NCI-H748 (cell line): ENCODE measurements around the gene PRRG1.
"Not testable (repeated sequence)": the region's sequence is repeated elsewhere in the genome, so short reads cannot be mapped to it uniquely, and the experiment has no call there.

ENCODE experiments used
- DNase-seq: peaks from one replicate; lab custom pipeline; 2025; ENCODE audit not compliant: unreplicated experiment; lab: John Stamatoyannopoulos, UW

Gene PRRG1

GRCh38 chrX:37349221-37350033, at the start of gene PRRG1:
TSS of gene PRRG1 (plus strand) at chrX:37349364. CDS start at chrX:37406250, 56,886 bp downstream.
- peak; percentile 68 for DNase-seq

- DNase-seq = no peak
Observed at GRCh38 chrX:37302569-37302968, 46.6 kb upstream of the PRRG1 start.

GRCh38 chrX:37305238-37305637, 43.9 kb upstream of the PRRG1 start:
- DNase-seq = not testable (repeated sequence)

- no peak for DNase-seq
Observed at GRCh38 chrX:37314531-37314930, 34.6 kb upstream of the PRRG1 start.

GRCh38 chrX:37315511-37316248, 33.5 kb upstream of the PRRG1 start:
- DNase-seq = no peak

GRCh38 chrX:37320541-37321203, 28.5 kb upstream of the PRRG1 start:
- no peak for DNase-seq

GRCh38 chrX:37330642-37331041, 18.5 kb upstream of the PRRG1 start:
- DNase-seq = no peak

- DNase-seq = no peak
Observed at GRCh38 chrX:37331546-37331945, 17.6 kb upstream of the PRRG1 start.

GRCh38 chrX:37332055-37332454, 17.1 kb upstream of the PRRG1 start:
- no peak for DNase-seq

GRCh38 chrX:37332987-37333658, 16.0 kb upstream of the PRRG1 start:
- no peak for DNase-seq

- DNase-seq = no peak
Observed at GRCh38 chrX:37347420-37347819, 1.7 kb upstream of the PRRG1 start.

GRCh38 chrX:37348231-37348970, 763 bp upstream of the PRRG1 start:
- no peak for DNase-seq

GRCh38 chrX:37348971-37349220, 268 bp upstream of the PRRG1 start:
- no peak for DNase-seq

GRCh38 chrX:37350034-37350365, 836 bp downstream of the PRRG1 start:
- DNase-seq = peak; percentile 15

- DNase-seq = no peak
Observed at GRCh38 chrX:37353646-37354045, 4.5 kb downstream of the PRRG1 start.

GRCh38 chrX:37357436-37357835, 8.3 kb downstream of the PRRG1 start:
- no peak for DNase-seq

GRCh38 chrX:37361596-37361995, 12.4 kb downstream of the PRRG1 start:
- DNase-seq = no peak

- DNase-seq = no peak
Observed at GRCh38 chrX:37364666-37365065, 15.5 kb downstream of the PRRG1 start.

- no peak for DNase-seq
Observed at GRCh38 chrX:37367946-37368345, 18.8 kb downstream of the PRRG1 start.

- no peak for DNase-seq
Observed at GRCh38 chrX:37370499-37371141, 21.5 kb downstream of the PRRG1 start.
